ENCODE measurements around the gene EP400. TPM values are rescaled to one million over a fixed set of nuclear protein-coding genes. Genes with fewer than 3 reads are reported as not detected.

EP400 gene
- total RNA-seq, 1 donor from 2014 or later: 55.2 TPM

DNA sequence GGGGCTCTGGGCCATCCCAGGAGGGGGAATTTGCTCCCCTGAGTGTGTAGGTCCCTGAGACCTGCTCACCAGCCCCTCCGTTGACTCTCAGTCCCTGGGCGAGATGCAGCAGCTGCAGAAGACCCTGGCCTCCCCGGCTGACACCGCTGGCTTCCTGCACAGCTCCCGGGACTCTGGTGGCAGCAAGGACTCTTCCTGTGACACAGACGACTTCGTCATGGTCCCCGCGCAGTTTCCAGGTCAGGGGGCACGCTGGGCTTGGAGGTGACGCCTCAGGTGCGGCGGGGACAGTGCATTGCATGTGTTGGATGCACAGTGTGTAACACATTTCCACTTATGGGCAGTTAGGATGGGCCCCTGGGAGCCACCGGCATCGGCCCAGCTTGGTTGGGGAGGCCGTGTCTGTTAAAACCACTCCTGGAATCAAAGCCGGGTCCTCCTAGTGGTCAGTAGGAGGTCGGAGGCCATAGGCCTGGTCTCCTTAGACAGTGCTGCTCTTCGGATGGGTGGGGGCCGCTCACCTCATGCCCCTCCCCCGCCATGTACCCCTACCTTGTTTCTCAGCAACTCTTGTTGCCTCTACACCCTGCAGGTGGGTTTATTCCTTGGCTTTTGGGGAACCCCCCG lies 37.8 kb upstream of the EP400 start:
- H3K27ac Mint-ChIP-seq: no peak overlapping the region
- H3K4me1 Mint-ChIP-seq (ENCODE audit: unreplicated experiment): no peaks in the 10 kb centered on the region
- H3K27me3 Mint-ChIP-seq: no peaks in the 10 kb centered on the region
- no peaks in the 10 kb centered on the region for H3K9me3 Mint-ChIP-seq
- H3K36me3 Mint-ChIP-seq: no peaks in the 10 kb centered on the region
- TF ChIP-seq, protein P1, sequence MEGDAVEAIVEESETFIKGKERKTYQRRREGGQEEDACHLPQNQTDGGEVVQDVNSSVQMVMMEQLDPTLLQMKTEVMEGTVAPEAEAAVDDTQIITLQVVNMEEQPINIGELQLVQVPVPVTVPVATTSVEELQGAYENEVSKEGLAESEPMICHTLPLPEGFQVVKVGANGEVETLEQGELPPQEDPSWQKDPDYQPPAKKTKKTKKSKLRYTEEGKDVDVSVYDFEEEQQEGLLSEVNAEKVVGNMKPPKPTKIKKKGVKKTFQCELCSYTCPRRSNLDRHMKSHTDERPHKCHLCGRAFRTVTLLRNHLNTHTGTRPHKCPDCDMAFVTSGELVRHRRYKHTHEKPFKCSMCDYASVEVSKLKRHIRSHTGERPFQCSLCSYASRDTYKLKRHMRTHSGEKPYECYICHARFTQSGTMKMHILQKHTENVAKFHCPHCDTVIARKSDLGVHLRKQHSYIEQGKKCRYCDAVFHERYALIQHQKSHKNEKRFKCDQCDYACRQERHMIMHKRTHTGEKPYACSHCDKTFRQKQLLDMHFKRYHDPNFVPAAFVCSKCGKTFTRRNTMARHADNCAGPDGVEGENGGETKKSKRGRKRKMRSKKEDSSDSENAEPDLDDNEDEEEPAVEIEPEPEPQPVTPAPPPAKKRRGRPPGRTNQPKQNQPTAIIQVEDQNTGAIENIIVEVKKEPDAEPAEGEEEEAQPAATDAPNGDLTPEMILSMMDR (conservative IDR thresholded peaks at IDR 0.05): no peak
- DNase-seq (ENCODE audit: extremely low spot score, unreplicated experiment): no peak
- no peak overlapping the region for H3K4me3 Mint-ChIP-seq

DNA sequence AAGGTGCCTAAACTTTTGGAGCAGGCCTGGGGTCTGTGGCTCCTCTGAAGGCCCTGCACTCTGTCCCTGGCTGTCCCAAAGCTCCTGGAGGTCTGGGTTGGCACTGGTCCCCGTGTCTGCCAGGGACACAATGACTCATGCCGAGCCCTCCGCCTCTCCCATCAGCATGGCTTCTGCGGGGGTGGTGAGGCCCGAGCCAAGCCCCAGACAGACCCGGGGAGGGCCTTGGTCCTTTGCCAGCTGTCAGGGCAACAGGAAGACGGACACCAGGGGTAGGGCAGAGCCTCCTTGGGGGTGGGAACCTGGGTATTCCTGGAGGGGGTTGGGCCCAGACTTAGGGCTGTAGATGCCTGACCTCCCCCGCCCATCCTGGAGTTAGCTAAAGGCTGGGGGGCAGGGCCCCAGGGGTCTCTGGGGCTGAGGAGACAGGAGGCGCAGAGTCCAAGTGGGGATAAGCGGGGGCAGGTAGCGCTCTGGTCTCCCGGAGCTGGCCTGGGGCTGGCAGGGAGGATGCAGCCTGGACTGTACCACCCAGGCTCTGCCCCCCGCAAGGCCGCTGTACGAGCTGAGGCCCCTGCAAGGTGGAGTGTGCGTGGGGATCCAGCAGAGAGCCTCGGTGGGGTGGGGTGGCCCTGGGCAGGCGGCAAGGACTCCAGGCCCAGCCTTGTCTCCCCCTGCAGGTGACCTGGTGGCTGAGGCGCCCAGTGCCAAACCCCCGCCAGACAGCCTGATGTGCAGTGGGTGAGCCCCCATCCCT lies 37.0 kb upstream of the EP400 start:
- Mint-ChIP-seq H3K36me3 (no peaks in the 10 kb centered on the region), H3K27me3 (no peaks in the 10 kb centered on the region), H3K27ac (no peak overlapping the region), H3K9me3 (no peaks in the 10 kb centered on the region), H3K4me1 (ENCODE audit: unreplicated experiment) (no peaks in the 10 kb centered on the region), H3K4me3 (no peak overlapping the region)
- TF ChIP-seq, protein P1 (conservative IDR thresholded peaks at IDR 0.05): no peak
- DNase-seq (ENCODE audit: extremely low spot score, unreplicated experiment): no peak

DNA sequence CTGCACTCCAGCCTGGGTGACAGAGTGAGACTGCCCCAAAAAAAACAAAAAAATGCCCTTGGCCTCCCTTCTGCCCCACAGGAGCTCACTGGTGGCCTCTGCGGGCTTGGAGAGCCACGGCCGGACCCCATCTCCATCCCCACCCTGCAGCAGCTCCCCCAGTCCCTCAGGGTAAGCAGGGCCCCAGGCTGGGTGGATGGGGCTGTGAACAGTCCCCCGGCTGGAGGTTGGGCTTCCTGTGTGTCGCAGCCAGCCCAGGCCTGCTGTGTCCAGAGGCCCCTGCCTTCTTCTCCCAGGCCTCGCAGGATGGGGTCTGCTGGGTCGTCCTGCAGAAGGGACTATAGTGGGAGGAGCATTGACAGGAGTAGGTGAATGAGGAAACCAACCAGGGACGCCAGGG lies 36.1 kb upstream of the EP400 start:
- H3K9me3 Mint-ChIP-seq: no peaks in the 10 kb centered on the region
- no peaks in the 10 kb centered on the region for H3K36me3 Mint-ChIP-seq
- no peak overlapping the region for H3K4me3 Mint-ChIP-seq
- no peaks in the 10 kb centered on the region for H3K4me1 Mint-ChIP-seq (ENCODE audit: unreplicated experiment)
- no peak overlapping the region for H3K27ac Mint-ChIP-seq
- H3K27me3 Mint-ChIP-seq: no peaks in the 10 kb centered on the region
- DNase-seq (ENCODE audit: extremely low spot score, unreplicated experiment): no peak
- TF ChIP-seq, protein P1 (conservative IDR thresholded peaks at IDR 0.05): no peak

DNA sequence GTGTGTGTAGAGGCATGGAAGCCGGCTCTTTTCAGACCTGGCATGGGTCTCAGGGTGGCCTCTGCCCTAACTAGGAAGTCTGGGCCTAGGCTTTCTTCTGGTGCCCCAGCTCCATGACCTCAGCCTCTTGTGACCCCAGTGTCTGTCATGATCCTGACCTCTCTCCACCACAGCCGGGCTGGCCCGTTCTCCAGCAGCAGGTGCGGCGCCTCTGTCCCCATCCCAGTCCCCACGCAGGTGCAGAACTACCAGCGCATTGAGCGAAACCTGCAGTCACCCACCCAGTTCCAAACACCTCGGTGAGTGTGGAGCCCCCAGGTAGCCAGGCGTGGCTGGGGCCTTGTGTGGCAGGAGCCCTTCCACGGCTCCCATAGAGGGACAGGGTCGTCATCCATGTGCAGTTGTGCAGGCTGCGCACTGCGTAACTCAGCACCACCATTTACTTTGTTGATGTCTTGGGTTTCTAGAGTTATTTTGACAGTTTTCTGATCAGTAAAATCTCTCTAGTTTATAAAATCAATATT lies 35.5 kb upstream of the EP400 start:
- Mint-ChIP-seq H3K27me3 (no peaks in the 10 kb centered on the region), H3K9me3 (no peaks in the 10 kb centered on the region), H3K4me1 (ENCODE audit: unreplicated experiment) (no peaks in the 10 kb centered on the region), H3K4me3 (no peak overlapping the region), H3K36me3 (no peaks in the 10 kb centered on the region), H3K27ac (no peak overlapping the region)
- DNase-seq (ENCODE audit: extremely low spot score, unreplicated experiment): no peak
- TF ChIP-seq, protein P1 (conservative IDR thresholded peaks at IDR 0.05): no peak

DNA sequence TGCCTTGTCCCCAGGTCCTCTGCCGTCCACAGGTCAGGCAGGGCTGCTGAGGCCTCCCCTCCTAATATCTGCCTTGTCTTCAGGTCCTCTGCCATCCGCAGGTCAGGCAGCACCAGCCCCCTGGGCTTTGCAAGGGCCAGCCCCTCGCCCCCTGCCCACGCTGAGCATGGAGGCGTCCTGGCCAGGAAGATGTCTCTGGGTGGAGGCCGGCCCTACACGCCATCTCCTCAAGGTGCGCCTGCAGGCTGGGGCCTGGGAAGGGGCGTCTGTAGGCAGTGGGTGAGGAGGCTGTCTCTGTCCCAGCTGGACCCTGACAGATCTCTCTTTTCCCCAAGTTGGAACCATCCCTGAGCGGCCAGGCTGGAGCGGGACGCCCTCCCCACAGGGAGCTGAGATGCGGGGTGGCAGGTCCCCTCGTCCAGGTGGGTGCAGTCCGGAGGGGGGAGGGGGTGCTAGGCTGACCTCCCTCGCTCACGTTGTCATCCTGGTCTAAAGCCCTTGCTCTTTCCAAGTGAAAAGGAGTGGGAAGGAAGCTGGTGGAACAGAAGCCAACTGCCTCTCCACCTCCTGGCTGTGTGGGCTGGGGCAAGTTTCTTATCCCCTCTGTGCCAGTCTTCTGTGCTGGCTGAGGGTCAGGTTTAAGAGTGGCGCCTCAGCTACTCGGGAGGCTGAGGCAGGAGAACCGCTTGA lies 34.6 kb upstream of the EP400 start:
- no peak overlapping the region for H3K4me3 Mint-ChIP-seq
- TF ChIP-seq, protein P1 (conservative IDR thresholded peaks at IDR 0.05): no peak
- DNase-seq (ENCODE audit: extremely low spot score, unreplicated experiment): no peak
- no peaks in the 10 kb centered on the region for H3K4me1 Mint-ChIP-seq (ENCODE audit: unreplicated experiment)
- H3K9me3 Mint-ChIP-seq: no peaks in the 10 kb centered on the region
- H3K36me3 Mint-ChIP-seq: no peaks in the 10 kb centered on the region
- no peak overlapping the region for H3K27ac Mint-ChIP-seq
- no peaks in the 10 kb centered on the region for H3K27me3 Mint-ChIP-seq

Data from type B pancreatic cell (in vitro differentiated cells).